Sigmoid colon (tissue), 7 donors: ENCODE data around the gene LYL1. TPM values are rescaled to one million over a fixed set of nuclear protein-coding genes. Genes with fewer than 3 reads are reported as not detected.

Source experiments
- DNase-seq: peaks from one replicate; pipeline ENCODE4 v3.0.0-alpha.2; 2019
- H3K27ac ChIP-seq, 4 donors: fragments of 200-600 bp; sonication (generic); one replicate each; pipeline ENCODE4 v1.5.1; 2016 to 2019; ENCODE audit warnings: mild to moderate bottlenecking in 1 of 4
- H3K27me3 ChIP-seq, 3 donors: fragments of 200-600 bp; sonication (generic); one replicate each; pipeline ENCODE4 v1.5.1; 2019; ENCODE audit warnings: mild to moderate bottlenecking in 1 of 3
- H3K36me3 ChIP-seq, 4 donors: fragments of 200-600 bp; sonication (generic); one replicate each; pipeline ENCODE4 v1.5.1; 2016 to 2019
- H3K4me1 ChIP-seq, 4 donors: fragments of 200-600 bp; sonication (generic); one replicate each; pipeline ENCODE4 v1.5.1; 2017 to 2019
- H3K4me3 ChIP-seq, 4 donors: fragments of 200-600 bp; sonication (generic); one replicate each; pipeline ENCODE4 v1.5.1; 2017 to 2019; ENCODE audit warnings: mild to moderate bottlenecking in 2 of 4, moderate library complexity in 1 of 4
- H3K9me3 ChIP-seq, 4 donors: fragments of 200-600 bp in 3 of 4; sonication (generic) in 3 of 4; one replicate each; pipeline versions ENCODE4 v1.5.1 to v1.6.1; 2013 to 2019
- CTCF ChIP-seq, 4 experiments: fragments of 450-650 bp in 3 of 4; fragments of 200-600 bp in 1 of 4; IDR thresholded peaks; one replicate each; pipeline ENCODE4 v1.5.1; 2016 to 2019; ENCODE audit warnings: antibody characterized with exemption in 4 of 4, mild to moderate bottlenecking in 3 of 4, moderate library complexity in 2 of 4
- EP300 ChIP-seq, 4 donors: sonication (generic); formaldehyde crosslinking; IDR thresholded peaks; one replicate each; pipeline ENCODE4 v1.6.1; 2017; ENCODE audit warnings: antibody characterized with exemption in 4 of 4
- POLR2A ChIP-seq, 2 donors: fragments of 450-650 bp; IDR thresholded peaks; one replicate each; pipeline ENCODE4 v1.6.1; 2016; ENCODE audit warnings: antibody characterized with exemption in 2 of 2, mild to moderate bottlenecking in 2 of 2, moderate library complexity in 2 of 2
- POLR2AphosphoS5 ChIP-seq, 4 donors: sonication (generic); formaldehyde crosslinking; IDR thresholded peaks; one replicate each; pipeline ENCODE4 v1.6.1; 2017; ENCODE audit warnings: antibody characterized with exemption in 4 of 4
- WGBS, 2 donors: extraction: QIAGEN DNeasy Blood & Tissue Kit; methylation state at CpG; one replicate each; pipeline ENCODE4 v1.1.7; 2013; 5-methylcytosine and 5-hydroxymethylcytosine counted together
- intact Hi-C: fragments of 100-400 bp; cut with DNase I; formaldehyde crosslinking; loops from one replicate; pipeline ENCODE4 v1.15.1; 2023
- polyA plus RNA-seq, 3 donors: library from polyadenylated mRNA; stranded (reverse); fragments of 200-250 nt; gene quantifications; one replicate each; pipeline ENCODE4 v1.2.3, GENCODE V29; 2013
- total RNA-seq, 4 donors: library from RNA; depleted of rRNA; stranded (reverse); fragments of >200 nt; gene quantifications; one replicate each; pipeline ENCODE4 v1.1.0, GENCODE V29; 2016
- donor health status: healthy with polysubstance abuse.
- donor health status: Bipolar disorder and iron deficiency.
- donor health status: healthy.

Gene LYL1
- total and polyA plus RNA-seq, 7 donors: 3.0 to 18.4 (median 13.8) TPM

- peaks cover 5 to 49% (median 23%) of the 10 kb centered on the region in 4 donors for H3K36me3 ChIP-seq
- no peaks in the 10 kb centered on the region for H3K9me3 ChIP-seq
- H3K4me1 ChIP-seq: peaks cover 0 to 91% (median 72%) of the 10 kb centered on the region in 4 donors
- WGBS, 2 donors: 41 to 58% methylated on average over 11 of the region's 11 CpGs
- peak overlapping the region; percentile 79 to 97 (median 88) for H3K27ac ChIP-seq
- TF ChIP-seq EP300 (IDR thresholded peaks at IDR 0.05) (no peak), POLR2A (IDR thresholded peaks at IDR 0.05) (no peak), POLR2AphosphoS5 (IDR thresholded peaks at IDR 0.05) (peak in 1 of 4 donors; percentile 30), CTCF (IDR thresholded peaks at IDR 0.05) (no peak)
- intact Hi-C loops: loop anchor here (5.0 kb wide), 1 partner anchor 80 kb away; the partner anchor contains the start of gene NFIX
- no peaks in the 10 kb centered on the region for H3K27me3 ChIP-seq
- H3K4me3 ChIP-seq: no peak overlapping the region
- DNase-seq: no peak
Measured at GRCh38 chr19:13077240-13077639, 25.4 kb downstream of the LYL1 start.

DNA sequence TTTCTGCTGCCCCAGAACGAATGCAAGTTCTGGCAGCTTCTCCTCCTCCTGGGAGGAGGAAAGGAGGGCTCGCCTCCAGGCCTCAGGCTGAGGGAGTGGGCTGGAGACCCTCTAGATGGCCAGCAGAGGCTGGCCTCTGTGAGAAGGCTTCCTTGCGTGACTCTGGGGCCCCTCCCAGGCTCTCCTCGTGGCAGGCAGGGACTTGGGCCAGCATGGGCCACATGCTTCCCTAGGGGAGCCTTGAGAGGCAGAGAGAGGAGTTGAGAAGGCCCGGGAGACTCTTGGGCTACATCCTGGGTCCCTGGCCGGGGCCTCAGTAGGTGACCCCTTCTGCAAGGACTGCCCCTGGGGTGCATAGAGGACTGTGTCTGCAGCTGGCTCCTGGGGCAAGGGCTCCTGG is 25.9 kb downstream of the LYL1 start:
- DNase-seq: no peak
- intact Hi-C loops: loop anchor here (5.0 kb wide), 1 partner anchor 79 kb away; the partner anchor contains the start of gene NFIX
- H3K27me3 ChIP-seq: no peaks in the 10 kb centered on the region
- peaks cover 5 to 46% (median 21%) of the 10 kb centered on the region in 4 donors for H3K36me3 ChIP-seq
- 55 to 60% methylated on average over 6 of the region's 6 CpGs for WGBS, 2 donors
- H3K27ac ChIP-seq: peak overlapping the region; percentile 59 to 97 (median 87)
- H3K4me1 ChIP-seq: peaks cover 0 to 91% (median 71%) of the 10 kb centered on the region in 4 donors
- H3K9me3 ChIP-seq: no peaks in the 10 kb centered on the region
- TF ChIP-seq CTCF (IDR thresholded peaks at IDR 0.05) (no peak), POLR2A (IDR thresholded peaks at IDR 0.05) (no peak), POLR2AphosphoS5 (IDR thresholded peaks at IDR 0.05) (no peak), EP300 (IDR thresholded peaks at IDR 0.05) (no peak)
- no peak overlapping the region for H3K4me3 ChIP-seq

- peak overlapping the region; percentile 54 to 97 (median 87) for H3K27ac ChIP-seq
- H3K4me1 ChIP-seq: peaks cover 0 to 91% (median 71%) of the 10 kb centered on the region in 4 donors
- peaks cover 5 to 42% (median 20%) of the 10 kb centered on the region in 4 donors for H3K36me3 ChIP-seq
- 57 to 78% methylated on average over 8 of the region's 8 CpGs for WGBS, 2 donors
- no peaks in the 10 kb centered on the region for H3K9me3 ChIP-seq
- intact Hi-C loops: loop anchor here (5.0 kb wide), 1 partner anchor 79 kb away; the partner anchor contains the start of gene NFIX
- TF ChIP-seq POLR2AphosphoS5 (IDR thresholded peaks at IDR 0.05) (no peak), POLR2A (IDR thresholded peaks at IDR 0.05) (no peak), CTCF (IDR thresholded peaks at IDR 0.05) (no peak)
- no peak for DNase-seq
- H3K4me3 ChIP-seq: no peak overlapping the region
- no peaks in the 10 kb centered on the region for H3K27me3 ChIP-seq
Measured at GRCh38 chr19:13076320-13076719, 26.3 kb downstream of the LYL1 start.

GRCh38 chr19:13074378-13074777 is 28.3 kb downstream of the LYL1 start:
- intact Hi-C loops: no loop called here
- Histone ChIP-seq H3K9me3 (no peaks in the 10 kb centered on the region), H3K36me3 (peaks cover 5 to 32% (median 20%) of the 10 kb centered on the region in 4 donors), H3K27me3 (no peaks in the 10 kb centered on the region), H3K27ac (peak overlapping the region; percentile 11 to 97 (median 95)), H3K4me1 (peaks cover 0 to 94% (median 80%) of the 10 kb centered on the region in 4 donors), H3K4me3 (no peak overlapping the region)
- TF ChIP-seq POLR2A (IDR thresholded peaks at IDR 0.05) (no peak), CTCF (IDR thresholded peaks at IDR 0.05) (no peak), POLR2AphosphoS5 (IDR thresholded peaks at IDR 0.05) (no peak), EP300 (IDR thresholded peaks at IDR 0.05) (no peak)
- 83 to 86% methylated on average over 4 of the region's 4 CpGs for WGBS, 2 donors
- no peak for DNase-seq

- Histone ChIP-seq H3K9me3 (no peaks in the 10 kb centered on the region), H3K36me3 (peaks cover 5 to 32% (median 20%) of the 10 kb centered on the region in 4 donors), H3K27me3 (no peaks in the 10 kb centered on the region), H3K4me1 (peaks cover 0 to 94% (median 80%) of the 10 kb centered on the region in 4 donors), H3K27ac (peak overlapping the region in 3 of 4 donors; percentile 95 to 97 (median 95)), H3K4me3 (no peak overlapping the region)
- no peak for TF ChIP-seq POLR2A (IDR thresholded peaks at IDR 0.05)
- TF ChIP-seq POLR2AphosphoS5 (IDR thresholded peaks at IDR 0.05): no peak
- TF ChIP-seq EP300 (IDR thresholded peaks at IDR 0.05): no peak
- TF ChIP-seq CTCF (IDR thresholded peaks at IDR 0.05): no peak
- intact Hi-C loops: no loop called here
- DNase-seq: no peak
- 88 to 93% methylated on average over 5 of the region's 5 CpGs for WGBS, 2 donors
Measured at GRCh38 chr19:13073263-13073662, 29.4 kb downstream of the LYL1 start.
